CD4-positive, alpha-beta T cell treated with Interleukin-10 for 1 hour (primary cell): ENCODE measurements around the gene TRPM8.
A peak's percentile ranks its signal among the peaks of the same experiment; 100 is the strongest.

Experiments used
- DNase-seq: peaks from one replicate; pipeline ENCODE4 v3.0.0-alpha.2; 2020

Gene TRPM8

GRCh38 chr2:234005126-234005525 lies 88.0 kb downstream of the TRPM8 start:
- no peak for DNase-seq

GRCh38 chr2:234006501-234006900 lies 89.3 kb downstream of the TRPM8 start:
- no peak for DNase-seq

- DNase-seq: no peak
Observed at GRCh38 chr2:234014427-234014826, 97.3 kb downstream of the TRPM8 start.

- DNase-seq: no peak
Observed at GRCh38 chr2:234015861-234016260, 98.7 kb downstream of the TRPM8 start.

- DNase-seq: no peak
Observed at GRCh38 chr2:234019896-234020295, 102.7 kb downstream of the TRPM8 start.

- DNase-seq: no peak
Observed at GRCh38 chr2:234020332-234020731, 103.2 kb downstream of the TRPM8 start.

GRCh38 chr2:234022424-234022823 lies 105.3 kb downstream of the TRPM8 start:
- no peak for DNase-seq

GRCh38 chr2:234024304-234024703 lies 107.1 kb downstream of the TRPM8 start:
- no peak for DNase-seq

- peak; percentile 36 for DNase-seq
Observed at GRCh38 chr2:234025466-234025865, 108.3 kb downstream of the TRPM8 start.

- no peak for DNase-seq
Observed at GRCh38 chr2:234025891-234026401, 108.8 kb downstream of the TRPM8 start.

GRCh38 chr2:234026693-234027254 lies 109.6 kb downstream of the TRPM8 start:
- peak; percentile 29 for DNase-seq

GRCh38 chr2:234027641-234028040 lies 110.5 kb downstream of the TRPM8 start:
- DNase-seq: no peak

- no peak for DNase-seq
Observed at GRCh38 chr2:234029150-234029733, 112.1 kb downstream of the TRPM8 start.

GRCh38 chr2:234031207-234031606 lies 114.0 kb downstream of the TRPM8 start:
- no peak for DNase-seq

GRCh38 chr2:234032279-234032856 lies 115.2 kb downstream of the TRPM8 start:
- DNase-seq: peak; percentile 76

GRCh38 chr2:234033174-234033573 lies 116.0 kb downstream of the TRPM8 start:
- DNase-seq: no peak

GRCh38 chr2:234033885-234034284 lies 116.7 kb downstream of the TRPM8 start:
- DNase-seq: no peak

GRCh38 chr2:234038076-234038802 lies 121.1 kb downstream of the TRPM8 start:
- no peak for DNase-seq

GRCh38 chr2:234044157-234044556 lies 127.0 kb downstream of the TRPM8 start:
- DNase-seq: no peak

- DNase-seq: no peak
Observed at GRCh38 chr2:234046521-234046920, 129.3 kb downstream of the TRPM8 start.

GRCh38 chr2:234047361-234047760 lies 130.2 kb downstream of the TRPM8 start:
- no peak for DNase-seq

GRCh38 chr2:234048049-234048448 lies 130.9 kb downstream of the TRPM8 start:
- DNase-seq: no peak

- no peak for DNase-seq
Observed at GRCh38 chr2:234050455-234051135, 133.4 kb downstream of the TRPM8 start, which contains the start of gene SPP2. Gene SPP2 (plus strand): TSS chr2:234050702. CDS start chr2:234050787, 85 bp downstream.
